ENCODE results near the gene DENND11.

DENND11 gene

DNA sequence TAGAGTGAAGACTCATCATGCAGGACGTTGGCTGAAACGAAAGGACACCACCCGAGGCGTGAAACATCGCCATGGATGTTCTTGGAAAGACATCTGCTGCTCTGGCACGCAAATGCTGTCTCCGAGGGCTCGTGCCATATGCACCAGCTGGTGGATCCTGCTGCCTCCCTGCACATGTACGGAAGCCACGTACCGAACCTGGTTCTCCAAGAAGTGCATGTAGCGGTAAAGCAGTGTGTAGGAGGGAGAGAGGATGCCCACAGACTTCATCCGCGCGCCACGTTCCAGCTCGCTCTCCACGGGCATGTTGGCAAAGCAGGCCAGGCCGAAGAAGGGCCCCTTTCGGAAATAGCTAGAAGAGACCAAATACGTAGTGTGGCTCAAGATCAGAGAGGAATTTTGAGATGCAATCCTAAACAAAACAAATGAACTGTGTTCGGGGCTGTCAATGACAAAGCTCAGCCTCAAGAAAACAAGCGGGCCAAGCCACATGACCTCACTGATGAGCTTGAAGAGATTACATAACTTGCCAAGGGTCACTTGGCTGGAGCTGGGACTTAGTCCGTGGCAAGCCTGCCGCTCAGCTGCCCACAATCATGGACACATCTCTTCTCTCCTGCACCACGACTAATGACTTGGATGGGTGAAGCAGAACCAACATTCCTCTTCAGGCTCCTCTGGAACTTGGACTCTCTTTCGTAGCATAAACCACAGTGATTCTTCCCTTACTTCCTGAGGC is 16.5 kb downstream of the DENND11 start:
- H3K27ac ChIP-seq (ENCODE audit: low read length, poor library complexity, severe bottlenecking): no peak overlapping the region
- peaks cover 11% of the 10 kb centered on the region for H3K79me1 ChIP-seq (replicated peaks; ENCODE audit: low read length, poor library complexity, severe bottlenecking)
- H3K4me3 ChIP-seq (ENCODE audit: insufficient read depth in 1 of 2, low read depth in 1 of 2, low read length in 2 of 2): no peak overlapping the region
- H3K14ac ChIP-seq (ENCODE audit: low read length in 2 of 2): no peak overlapping the region
- no peak overlapping the region for H2AFZ ChIP-seq (ENCODE audit: low read depth, low read length)
- H2BK15ac ChIP-seq (ENCODE audit: low read depth, poor library complexity, severe bottlenecking): no peak overlapping the region
- no peak overlapping the region for H4K91ac ChIP-seq (ENCODE audit: low read length)
- H2AK5ac ChIP-seq (ENCODE audit: low read length, severe bottlenecking): no peak overlapping the region
- no peak overlapping the region for H3K9ac ChIP-seq (ENCODE audit: low read length)
- peaks cover 8 to 15% of the 10 kb centered on the region in 2 experiments for H3K36me3 ChIP-seq (ENCODE audit: control insufficient read depth in 1 of 2, insufficient read depth in 2 of 2, low read depth in 1 of 2, low read length in 2 of 2)
- no peak overlapping the region for H2BK5ac ChIP-seq (ENCODE audit: low read depth, low read length, poor library complexity, severe bottlenecking)
- H3K18ac ChIP-seq (ENCODE audit: low read depth in 1 of 2, low read length in 2 of 2): no peak overlapping the region
- 96% methylated on average over 27 of the region's 27 CpGs for WGBS
- H3K4me2 ChIP-seq (ENCODE audit: low read length, poor library complexity, severe bottlenecking): no peak overlapping the region
- no peak overlapping the region for H3K4ac ChIP-seq (ENCODE audit: low read depth in 1 of 2, low read length in 2 of 2)
- no peaks in the 10 kb centered on the region for H3K27me3 ChIP-seq (ENCODE audit: control insufficient read depth in 1 of 2, insufficient read depth in 1 of 2, low read length in 2 of 2)
- no peak overlapping the region for H2BK120ac ChIP-seq (ENCODE audit: low read depth, low read length)
- no peaks in the 10 kb centered on the region for H3K4me1 ChIP-seq (ENCODE audit: control insufficient read depth, insufficient read depth, low read depth, low read length)
- H3K23ac ChIP-seq (ENCODE audit: low read length in 2 of 2): no peak overlapping the region
- H3K9me3 ChIP-seq (ENCODE audit: control insufficient read depth, low read length): no peaks in the 10 kb centered on the region
- H4K8ac ChIP-seq (ENCODE audit: low read length): no peak overlapping the region
- DNase-seq: no peak
- H2BK12ac ChIP-seq (ENCODE audit: low read length in 2 of 2): no peak overlapping the region

DNA sequence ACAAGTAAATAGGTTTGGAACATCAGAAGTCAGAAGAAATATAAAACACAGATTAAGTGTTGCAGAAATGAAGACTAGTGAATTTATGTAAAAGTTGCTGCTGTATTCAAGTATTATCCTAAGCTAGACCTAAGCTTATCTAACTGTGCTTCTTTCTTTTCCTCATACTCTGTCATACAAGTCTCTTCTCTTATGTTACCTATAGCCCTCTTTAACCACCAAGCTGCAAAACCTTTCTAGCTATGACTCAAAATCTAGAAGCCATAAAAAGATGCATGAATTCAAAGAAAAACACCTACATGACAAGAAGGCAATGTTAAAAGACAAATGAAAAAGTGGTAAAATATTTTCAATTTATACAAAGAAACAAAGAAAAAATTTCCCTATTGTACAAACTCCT is 23.0 kb downstream of the DENND11 start:
- H3K18ac ChIP-seq (ENCODE audit: low read depth in 1 of 2, low read length in 2 of 2): no peak overlapping the region
- H2BK120ac ChIP-seq (ENCODE audit: low read depth, low read length): no peak overlapping the region
- no peak overlapping the region for H4K8ac ChIP-seq (ENCODE audit: low read length)
- H2BK15ac ChIP-seq (ENCODE audit: low read depth, poor library complexity, severe bottlenecking): no peak overlapping the region
- H2BK12ac ChIP-seq (ENCODE audit: low read length in 2 of 2): no peak overlapping the region
- H2AK5ac ChIP-seq (ENCODE audit: low read length, severe bottlenecking): no peak overlapping the region
- H3K9me3 ChIP-seq (ENCODE audit: control insufficient read depth, low read length): no peaks in the 10 kb centered on the region
- H3K4me3 ChIP-seq (ENCODE audit: insufficient read depth in 1 of 2, low read depth in 1 of 2, low read length in 2 of 2): no peak overlapping the region
- no peak overlapping the region for H3K4me2 ChIP-seq (ENCODE audit: low read length, poor library complexity, severe bottlenecking)
- H3K23ac ChIP-seq (ENCODE audit: low read length in 2 of 2): no peak overlapping the region
- no peaks in the 10 kb centered on the region for H3K4me1 ChIP-seq (ENCODE audit: control insufficient read depth, insufficient read depth, low read depth, low read length)
- no peak overlapping the region for H4K91ac ChIP-seq (ENCODE audit: low read length)
- no peak overlapping the region for H2AFZ ChIP-seq (ENCODE audit: low read depth, low read length)
- no peak for DNase-seq
- H3K9ac ChIP-seq (ENCODE audit: low read length): no peak overlapping the region
- no peak overlapping the region for H3K4ac ChIP-seq (ENCODE audit: low read depth in 1 of 2, low read length in 2 of 2)
- no peak overlapping the region for H3K27ac ChIP-seq (ENCODE audit: low read length, poor library complexity, severe bottlenecking)
- H3K27me3 ChIP-seq (ENCODE audit: control insufficient read depth in 1 of 2, insufficient read depth in 1 of 2, low read length in 2 of 2): no peaks in the 10 kb centered on the region
- H3K36me3 ChIP-seq (ENCODE audit: control insufficient read depth in 1 of 2, insufficient read depth in 2 of 2, low read depth in 1 of 2, low read length in 2 of 2): peaks cover 7 to 10% of the 10 kb centered on the region in 2 experiments
- H3K14ac ChIP-seq (ENCODE audit: low read length in 2 of 2): no peak overlapping the region
- no peak overlapping the region for H2BK5ac ChIP-seq (ENCODE audit: low read depth, low read length, poor library complexity, severe bottlenecking)
- peaks cover 2% of the 10 kb centered on the region for H3K79me1 ChIP-seq (replicated peaks; ENCODE audit: low read length, poor library complexity, severe bottlenecking)

DNA sequence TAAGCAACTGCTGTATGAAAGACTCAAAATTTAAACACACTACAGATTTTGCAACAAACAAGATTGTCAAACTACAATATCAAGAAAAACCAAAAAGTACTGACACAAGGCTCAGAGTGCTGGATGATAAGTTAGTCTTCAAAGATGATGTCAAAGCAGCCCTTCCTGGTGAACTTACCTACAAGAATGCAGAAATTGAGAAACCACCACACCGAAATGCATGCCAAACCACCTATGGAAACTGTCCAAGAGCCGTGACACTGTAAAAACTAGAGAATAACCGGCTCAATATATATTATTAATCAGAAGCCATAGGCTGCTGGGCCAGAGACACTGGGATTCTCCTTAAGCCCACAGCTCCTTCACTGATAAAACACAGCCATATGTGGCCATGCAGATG is 25.3 kb downstream of the DENND11 start:
- DNase-seq: no peak
- Histone ChIP-seq H3K36me3 (ENCODE audit: control insufficient read depth in 1 of 2, insufficient read depth in 2 of 2, low read depth in 1 of 2, low read length in 2 of 2) (peaks cover 1 to 10% of the 10 kb centered on the region in 2 experiments), H2BK15ac (ENCODE audit: low read depth, poor library complexity, severe bottlenecking) (no peak overlapping the region), H3K18ac (ENCODE audit: low read depth in 1 of 2, low read length in 2 of 2) (no peak overlapping the region), H2BK120ac (ENCODE audit: low read depth, low read length) (no peak overlapping the region), H3K4ac (ENCODE audit: low read depth in 1 of 2, low read length in 2 of 2) (no peak overlapping the region), H3K4me2 (ENCODE audit: low read length, poor library complexity, severe bottlenecking) (no peak overlapping the region), H3K79me1 (replicated peaks; ENCODE audit: low read length, poor library complexity, severe bottlenecking) (peaks cover 4% of the 10 kb centered on the region), H2AK5ac (ENCODE audit: low read length, severe bottlenecking) (no peak overlapping the region), H3K4me1 (ENCODE audit: control insufficient read depth, insufficient read depth, low read depth, low read length) (no peaks in the 10 kb centered on the region), H2BK12ac (ENCODE audit: low read length in 2 of 2) (no peak overlapping the region), H2BK5ac (ENCODE audit: low read depth, low read length, poor library complexity, severe bottlenecking) (no peak overlapping the region), H4K91ac (ENCODE audit: low read length) (no peak overlapping the region), H3K9me3 (ENCODE audit: control insufficient read depth, low read length) (peaks cover 3% of the 10 kb centered on the region), H3K4me3 (ENCODE audit: insufficient read depth in 1 of 2, low read depth in 1 of 2, low read length in 2 of 2) (no peak overlapping the region), H3K27ac (ENCODE audit: low read length, poor library complexity, severe bottlenecking) (no peak overlapping the region), H4K8ac (ENCODE audit: low read length) (no peak overlapping the region), H3K9ac (ENCODE audit: low read length) (no peak overlapping the region), H3K23ac (ENCODE audit: low read length in 2 of 2) (no peak overlapping the region), H3K14ac (ENCODE audit: low read length in 2 of 2) (no peak overlapping the region), H3K27me3 (ENCODE audit: control insufficient read depth in 1 of 2, insufficient read depth in 1 of 2, low read length in 2 of 2) (no peaks in the 10 kb centered on the region), H2AFZ (ENCODE audit: low read depth, low read length) (no peak overlapping the region)
- 97% methylated on average over 3 of the region's 3 CpGs for WGBS

- no peak overlapping the region for H3K18ac ChIP-seq (ENCODE audit: low read depth in 1 of 2, low read length in 2 of 2)
- H2AK5ac ChIP-seq (ENCODE audit: low read length, severe bottlenecking): no peak overlapping the region
- DNase-seq: no peak
- H2AFZ ChIP-seq (ENCODE audit: low read depth, low read length): no peak overlapping the region
- no peak overlapping the region for H2BK15ac ChIP-seq (ENCODE audit: low read depth, poor library complexity, severe bottlenecking)
- no peak overlapping the region for H4K8ac ChIP-seq (ENCODE audit: low read length)
- 87% methylated on average over 5 of the region's 6 CpGs for WGBS
- no peak overlapping the region for H4K91ac ChIP-seq (ENCODE audit: low read length)
- no peaks in the 10 kb centered on the region for H3K4me1 ChIP-seq (ENCODE audit: control insufficient read depth, insufficient read depth, low read depth, low read length)
- H3K79me1 ChIP-seq (replicated peaks; ENCODE audit: low read length, poor library complexity, severe bottlenecking): peaks cover 4% of the 10 kb centered on the region
- no peak overlapping the region for H3K4me2 ChIP-seq (ENCODE audit: low read length, poor library complexity, severe bottlenecking)
- H3K4ac ChIP-seq (ENCODE audit: low read depth in 1 of 2, low read length in 2 of 2): no peak overlapping the region
- H3K23ac ChIP-seq (ENCODE audit: low read length in 2 of 2): no peak overlapping the region
- H3K27me3 ChIP-seq (ENCODE audit: control insufficient read depth in 1 of 2, insufficient read depth in 1 of 2, low read length in 2 of 2): no peaks in the 10 kb centered on the region
- H2BK120ac ChIP-seq (ENCODE audit: low read depth, low read length): no peak overlapping the region
- H3K4me3 ChIP-seq (ENCODE audit: insufficient read depth in 1 of 2, low read depth in 1 of 2, low read length in 2 of 2): no peak overlapping the region
- peaks cover 3 to 10% of the 10 kb centered on the region in 2 experiments for H3K36me3 ChIP-seq (ENCODE audit: control insufficient read depth in 1 of 2, insufficient read depth in 2 of 2, low read depth in 1 of 2, low read length in 2 of 2)
- no peak overlapping the region for H2BK5ac ChIP-seq (ENCODE audit: low read depth, low read length, poor library complexity, severe bottlenecking)
- no peak overlapping the region for H3K27ac ChIP-seq (ENCODE audit: low read length, poor library complexity, severe bottlenecking)
- H2BK12ac ChIP-seq (ENCODE audit: low read length in 2 of 2): no peak overlapping the region
- H3K14ac ChIP-seq (ENCODE audit: low read length in 2 of 2): no peak overlapping the region
- peaks cover 3% of the 10 kb centered on the region for H3K9me3 ChIP-seq (ENCODE audit: control insufficient read depth, low read length)
- H3K9ac ChIP-seq (ENCODE audit: low read length): no peak overlapping the region
These were observed 26.3 kb downstream of the DENND11 start for GRCh38 chr7:141675436-141676215.

Data from mesenchymal stem cell (in vitro differentiated cells and primary cell).